Esophagus squamous epithelium (tissue), 5 donors: ENCODE measurements around the gene PRKN. TPM values are rescaled to one million over a fixed set of nuclear protein-coding genes. Genes with fewer than 3 reads are reported as not detected.

Experiments used
- DNase-seq: peaks from one replicate; lab custom pipeline; 2025; lab: John Stamatoyannopoulos, UW
- H3K27ac ChIP-seq, 4 donors: fragments of 200-600 bp; sonication (generic); one replicate each; pipeline ENCODE4 v1.5.1; 2016 to 2019; ENCODE audit warnings: mild to moderate bottlenecking in 1 of 4
- H3K27me3 ChIP-seq, 4 donors: fragments of 200-600 bp; sonication (generic); 1 replicate in 3 of 4; 2 replicates in 1 of 4; pipeline versions ENCODE4 v1.5.1 to v1.6.0; 2017 to 2021; ENCODE audit warnings: antibody characterized with exemption in 1 of 4
- H3K36me3 ChIP-seq, 3 donors: fragments of 200-600 bp; sonication (generic); one replicate each; pipeline ENCODE4 v1.5.1; 2016 to 2019
- H3K4me1 ChIP-seq, 3 donors: fragments of 200-600 bp; sonication (generic); one replicate each; pipeline ENCODE4 v1.5.1; 2017 to 2019
- H3K4me3 ChIP-seq, 4 donors: fragments of 200-600 bp; sonication (generic); 1 replicate in 3 of 4; 2 replicates in 1 of 4; pipeline ENCODE4 v1.5.1; 2016 to 2019; ENCODE audit warnings: mild to moderate bottlenecking in 2 of 4, moderate library complexity in 1 of 4
- H3K9me3 ChIP-seq, 3 donors: fragments of 200-600 bp; sonication (generic); one replicate each; pipeline ENCODE4 v1.5.1; 2016 to 2019
- POLR2A ChIP-seq, 4 donors: fragments of 450-650 bp; IDR thresholded peaks; one replicate each; pipeline ENCODE4 v1.6.1; 2017; ENCODE audit warnings: antibody characterized with exemption in 4 of 4, mild to moderate bottlenecking in 4 of 4, moderate library complexity in 3 of 4
- WGBS, 2 donors: methylation state at CpG; one replicate each; pipeline ENCODE4 v1.1.5; 2018; 5-methylcytosine and 5-hydroxymethylcytosine counted together
- intact Hi-C: fragments of 100-400 bp; cut with DNase I; formaldehyde crosslinking; loops from one replicate; pipeline ENCODE4 v1.15.0; 2022
- total RNA-seq, 4 donors: library from RNA; depleted of rRNA; stranded (reverse); fragments of >200 nt; gene quantifications; one replicate each; pipeline ENCODE4 v1.1.0, GENCODE V29; 2016
- TF ChIP-seq, protein P1 (sequence below), 6 experiments: fragments of 450-650 bp in 4 of 6; fragments of 200-600 bp in 2 of 6; sonication (generic) in 2 of 6; IDR thresholded peaks; one replicate each; pipeline ENCODE4 v1.5.1; 2016 to 2019; ENCODE audit warnings: antibody characterized with exemption in 6 of 6, mild to moderate bottlenecking in 4 of 6, moderate library complexity in 4 of 6
- donor health status: DM: yes; HTN: yes; CAD: no.

PRKN gene
- total RNA-seq, 4 donors from 2014 or later, result 0.70 to 5.5 (median 2.2) TPM

DNA sequence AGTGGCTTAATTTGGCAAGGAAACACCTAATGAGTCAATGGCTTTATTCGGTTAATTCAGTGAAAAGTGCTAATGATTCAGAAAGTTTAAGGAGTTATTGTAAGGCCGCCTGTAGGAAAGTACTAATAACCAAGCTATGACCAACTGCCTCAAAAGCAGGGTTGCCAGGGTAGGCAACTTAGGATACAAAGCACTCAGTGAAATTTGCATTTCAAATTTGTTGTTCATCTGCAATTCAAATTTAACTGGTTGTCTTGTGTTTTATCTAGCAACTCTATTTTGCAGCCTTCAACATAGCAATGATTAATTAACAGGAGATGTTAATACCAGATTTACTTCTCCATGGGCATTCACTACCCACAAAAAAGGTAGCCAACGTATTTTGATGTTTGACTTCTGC, 412.3 kb downstream of the PRKN start:
- Histone ChIP-seq H3K36me3 (no peaks in the 10 kb centered on the region), H3K27ac (no peak overlapping the region), H3K4me3 (no peak overlapping the region), H3K4me1 (peaks cover 0 to 6% (median 0%) of the 10 kb centered on the region in 3 donors), H3K27me3 (no peaks in the 10 kb centered on the region), H3K9me3 (no peaks in the 10 kb centered on the region)
- WGBS, 2 donors, result 61 to 70% methylated on average over 3 of the region's 3 CpGs
- intact Hi-C loops, result no loop called here
- TF ChIP-seq, protein P1, sequence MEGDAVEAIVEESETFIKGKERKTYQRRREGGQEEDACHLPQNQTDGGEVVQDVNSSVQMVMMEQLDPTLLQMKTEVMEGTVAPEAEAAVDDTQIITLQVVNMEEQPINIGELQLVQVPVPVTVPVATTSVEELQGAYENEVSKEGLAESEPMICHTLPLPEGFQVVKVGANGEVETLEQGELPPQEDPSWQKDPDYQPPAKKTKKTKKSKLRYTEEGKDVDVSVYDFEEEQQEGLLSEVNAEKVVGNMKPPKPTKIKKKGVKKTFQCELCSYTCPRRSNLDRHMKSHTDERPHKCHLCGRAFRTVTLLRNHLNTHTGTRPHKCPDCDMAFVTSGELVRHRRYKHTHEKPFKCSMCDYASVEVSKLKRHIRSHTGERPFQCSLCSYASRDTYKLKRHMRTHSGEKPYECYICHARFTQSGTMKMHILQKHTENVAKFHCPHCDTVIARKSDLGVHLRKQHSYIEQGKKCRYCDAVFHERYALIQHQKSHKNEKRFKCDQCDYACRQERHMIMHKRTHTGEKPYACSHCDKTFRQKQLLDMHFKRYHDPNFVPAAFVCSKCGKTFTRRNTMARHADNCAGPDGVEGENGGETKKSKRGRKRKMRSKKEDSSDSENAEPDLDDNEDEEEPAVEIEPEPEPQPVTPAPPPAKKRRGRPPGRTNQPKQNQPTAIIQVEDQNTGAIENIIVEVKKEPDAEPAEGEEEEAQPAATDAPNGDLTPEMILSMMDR (IDR thresholded peaks at IDR 0.05), result no peak
- DNase-seq, result no peak

DNA sequence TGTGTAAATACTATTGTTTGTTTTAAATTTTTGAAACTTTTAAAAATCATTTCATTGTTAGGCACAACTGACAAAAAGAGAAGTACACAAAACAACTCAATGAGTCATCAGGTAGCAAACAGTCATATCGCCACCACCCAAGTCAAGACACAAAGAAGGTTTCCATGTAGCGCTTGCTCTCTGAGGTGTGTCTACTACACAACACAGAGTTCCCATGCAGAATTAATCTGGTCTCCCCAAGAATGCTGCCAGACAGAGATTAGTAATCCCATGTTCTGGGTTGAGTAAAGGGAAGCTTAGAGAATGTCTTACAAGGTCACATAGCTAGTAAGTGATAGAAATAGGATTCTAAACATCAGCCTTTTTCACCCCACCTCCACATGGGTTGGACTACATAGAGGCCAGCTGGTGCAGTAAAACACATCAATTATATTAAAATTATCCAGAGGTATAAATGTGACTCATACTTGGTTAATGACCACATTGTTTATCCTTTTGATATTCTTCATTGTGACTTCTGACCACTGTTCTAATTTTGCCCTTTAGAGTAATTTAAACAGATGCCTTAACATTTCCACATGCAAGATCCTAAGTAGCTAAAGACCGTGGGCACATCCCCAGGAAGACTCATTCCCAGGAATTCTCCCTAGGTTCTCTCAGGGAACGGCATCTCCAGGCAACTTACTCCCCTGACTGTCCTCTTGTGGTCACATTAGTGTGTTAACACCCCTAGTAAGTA, 413.5 kb downstream of the PRKN start:
- 70 to 77% methylated on average over 4 of the region's 4 CpGs for WGBS, 2 donors
- intact Hi-C loops, result no loop called here
- H3K4me1 ChIP-seq, result peaks cover 0 to 6% (median 0%) of the 10 kb centered on the region in 3 donors

DNA sequence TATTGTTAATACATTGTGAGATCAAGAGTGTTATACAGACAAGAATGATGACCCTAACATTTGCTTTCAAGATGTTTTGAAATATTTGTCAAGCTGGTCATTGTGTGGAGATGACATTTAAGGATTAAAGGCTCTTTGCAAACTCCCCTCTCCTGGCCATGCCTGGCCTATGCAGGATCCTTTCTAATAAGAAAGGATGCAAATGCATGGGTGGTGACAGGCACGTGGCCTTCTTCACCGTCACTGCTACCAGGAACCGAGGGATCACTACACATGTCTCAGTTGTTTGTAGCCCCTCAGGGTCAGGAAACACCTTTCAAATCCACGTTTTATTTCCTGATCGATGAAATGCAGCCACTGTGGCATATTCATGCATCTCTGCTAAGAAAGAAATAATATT, 419.7 kb downstream of the PRKN start:
- intact Hi-C loops, result no loop called here

More for the DNA sequence above, 413.5 kb downstream of the PRKN start:
- TF ChIP-seq POLR2A (IDR thresholded peaks at IDR 0.05), result no peak
- TF ChIP-seq, protein P1 (IDR thresholded peaks at IDR 0.05), result no peak
- no peaks in the 10 kb centered on the region for H3K9me3 ChIP-seq
- no peak overlapping the region for H3K4me3 ChIP-seq
- DNase-seq, result no peak
- no peaks in the 10 kb centered on the region for H3K27me3 ChIP-seq
- peak overlapping the region in 1 of 4 donors; percentile 18 for H3K27ac ChIP-seq
- H3K36me3 ChIP-seq, result no peaks in the 10 kb centered on the region

DNA sequence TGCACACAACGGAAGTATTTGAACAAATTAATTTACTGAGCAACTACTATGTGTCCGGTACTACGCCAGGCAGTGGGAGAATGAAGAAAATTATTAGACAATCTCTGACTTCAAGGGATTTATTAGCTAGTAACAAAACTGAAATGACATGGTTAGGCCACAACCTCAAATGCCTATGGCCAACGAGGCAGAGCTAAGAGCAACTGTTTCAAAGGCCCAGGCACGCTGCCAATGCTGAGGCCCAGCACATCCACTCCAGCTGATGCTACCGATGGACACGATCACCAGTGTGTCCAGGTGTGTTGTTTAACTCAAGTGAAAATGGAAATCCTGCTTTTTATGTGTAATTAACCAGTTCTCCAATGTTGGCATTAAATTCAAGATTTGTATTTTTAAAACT, 420.9 kb downstream of the PRKN start:
- TF ChIP-seq, protein P1 (IDR thresholded peaks at IDR 0.05), result no peak
- TF ChIP-seq POLR2A (IDR thresholded peaks at IDR 0.05), result no peak
- intact Hi-C loops, result no loop called here
- Histone ChIP-seq H3K4me3 (no peak overlapping the region), H3K4me1 (no peaks in the 10 kb centered on the region), H3K27ac (no peak overlapping the region), H3K27me3 (no peaks in the 10 kb centered on the region), H3K36me3 (no peaks in the 10 kb centered on the region), H3K9me3 (no peaks in the 10 kb centered on the region)
- DNase-seq, result no peak
- WGBS, 2 donors, result 84 to 87% methylated on average over 7 of the region's 7 CpGs

More for the DNA sequence above, 419.7 kb downstream of the PRKN start:
- Histone ChIP-seq H3K27ac (no peak overlapping the region), H3K4me1 (no peaks in the 10 kb centered on the region), H3K36me3 (no peaks in the 10 kb centered on the region), H3K27me3 (no peaks in the 10 kb centered on the region), H3K9me3 (no peaks in the 10 kb centered on the region), H3K4me3 (no peak overlapping the region)
- TF ChIP-seq POLR2A (IDR thresholded peaks at IDR 0.05), result no peak
- TF ChIP-seq, protein P1 (IDR thresholded peaks at IDR 0.05), result no peak
- no peak for DNase-seq
- 53 to 56% methylated on average over 5 of the region's 5 CpGs for WGBS, 2 donors

DNA sequence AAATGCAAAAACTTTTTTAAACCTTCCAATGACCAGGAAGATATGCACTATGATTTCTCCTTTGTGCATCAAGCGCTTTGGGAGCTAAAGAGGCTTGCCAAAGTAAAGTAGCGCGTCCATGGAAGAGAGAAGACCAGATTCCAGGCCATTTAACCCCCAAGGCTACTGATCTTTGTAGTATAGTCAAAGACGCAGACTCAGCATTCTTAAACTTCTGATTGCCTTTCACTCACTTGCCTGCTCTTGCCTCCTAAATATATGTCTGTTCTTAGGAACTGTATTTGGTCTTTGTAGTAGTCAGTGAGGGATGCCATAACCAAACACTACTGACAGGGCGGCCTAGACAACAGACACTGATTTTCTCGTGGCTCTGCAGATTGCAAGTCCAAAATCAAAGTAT, 426.4 kb downstream of the PRKN start:
- intact Hi-C loops, result no loop called here
- Histone ChIP-seq H3K36me3 (no peaks in the 10 kb centered on the region), H3K27me3 (no peaks in the 10 kb centered on the region), H3K9me3 (no peaks in the 10 kb centered on the region), H3K4me1 (no peaks in the 10 kb centered on the region), H3K27ac (no peak overlapping the region), H3K4me3 (no peak overlapping the region)
- DNase-seq, result no peak
- TF ChIP-seq POLR2A (IDR thresholded peaks at IDR 0.05), result no peak
- TF ChIP-seq, protein P1 (IDR thresholded peaks at IDR 0.05), result no peak
- 60 to 82% methylated on average over 6 of the region's 6 CpGs for WGBS, 2 donors
